T-helper 2 cell treated with Interferon-gamma antibody and Interleukin-4, amounts not matched to agents 5 μg/mL and 100 μg/mL, for 36 hours (primary cell): Measurements from ENCODE around the gene MEA1.
A peak's percentile ranks its signal among the peaks of the same experiment; 100 is the strongest.

Source experiments
- DNase-seq: peaks from one replicate; pipeline ENCODE4 v3.0.0; 2021; ENCODE audit warnings: low spot score
- H3K27ac Mint-ChIP-seq: one replicate; pipeline ENCODE4 v1.8.0; 2021; ENCODE audit warnings: mild to moderate bottlenecking, mixed read lengths
- H3K27me3 Mint-ChIP-seq: one replicate; pipeline ENCODE4 v1.8.0; 2021; ENCODE audit warnings: low read depth, mixed read lengths
- H3K36me3 Mint-ChIP-seq: one replicate; pipeline ENCODE4 v1.8.0; 2021; ENCODE audit warnings: low read depth, mixed read lengths
- H3K4me1 Mint-ChIP-seq: one replicate; pipeline ENCODE4 v1.8.0; 2021; ENCODE audit warnings: low read depth, mixed read lengths
- H3K4me3 Mint-ChIP-seq: one replicate; pipeline ENCODE4 v1.8.0; 2022; ENCODE audit warnings: mild to moderate bottlenecking, moderate library complexity, mixed read lengths
- H3K9me3 Mint-ChIP-seq: one replicate; pipeline ENCODE4 v1.8.0; 2021; ENCODE audit warnings: mixed read lengths

Gene MEA1

GRCh38 chr6:42968126-42968701, 45.5 kb downstream of the MEA1 start:
- no peaks in the 10 kb centered on the region for H3K27me3 Mint-ChIP-seq
- no peak overlapping the region for H3K4me3 Mint-ChIP-seq
- no peak for DNase-seq
- no peaks in the 10 kb centered on the region for H3K9me3 Mint-ChIP-seq
- peaks cover 2% of the 10 kb centered on the region for H3K4me1 Mint-ChIP-seq
- H3K36me3 Mint-ChIP-seq: peaks cover 22% of the 10 kb centered on the region
- H3K27ac Mint-ChIP-seq: no peak overlapping the region

DNA sequence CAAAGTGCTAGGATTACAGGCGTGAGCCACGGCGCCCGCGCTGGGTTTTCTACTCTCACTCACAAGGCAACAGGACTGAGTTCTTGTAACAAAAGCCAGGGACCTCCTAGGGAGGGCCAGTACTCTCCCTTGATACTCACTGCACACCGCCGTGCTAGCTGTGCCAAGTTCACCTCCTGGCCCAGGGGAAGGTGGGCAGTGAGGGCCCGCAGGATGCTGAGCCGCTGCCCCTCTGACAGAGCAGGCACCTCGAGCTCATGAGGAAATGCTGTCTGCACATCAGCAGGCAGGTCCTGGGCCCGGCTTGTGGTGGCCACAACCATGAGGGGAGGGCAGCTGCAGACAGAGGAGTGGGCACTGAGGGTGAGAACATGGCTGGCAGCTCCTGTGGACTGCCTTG, 46.5 kb downstream of the MEA1 start:
- H3K36me3 Mint-ChIP-seq: peaks cover 25% of the 10 kb centered on the region

GRCh38 chr6:42966571-42966970, 47.2 kb downstream of the MEA1 start:
- Mint-ChIP-seq H3K36me3 (peaks cover 28% of the 10 kb centered on the region), H3K4me3 (no peak overlapping the region), H3K9me3 (no peaks in the 10 kb centered on the region), H3K4me1 (peaks cover 2% of the 10 kb centered on the region), H3K27me3 (no peaks in the 10 kb centered on the region), H3K27ac (no peak overlapping the region)
- no peak for DNase-seq

More for the DNA sequence above, 46.5 kb downstream of the MEA1 start:
- Mint-ChIP-seq H3K4me1 (peaks cover 2% of the 10 kb centered on the region), H3K9me3 (no peaks in the 10 kb centered on the region), H3K4me3 (no peak overlapping the region), H3K27ac (no peak overlapping the region), H3K27me3 (no peaks in the 10 kb centered on the region)
- no peak for DNase-seq

DNA sequence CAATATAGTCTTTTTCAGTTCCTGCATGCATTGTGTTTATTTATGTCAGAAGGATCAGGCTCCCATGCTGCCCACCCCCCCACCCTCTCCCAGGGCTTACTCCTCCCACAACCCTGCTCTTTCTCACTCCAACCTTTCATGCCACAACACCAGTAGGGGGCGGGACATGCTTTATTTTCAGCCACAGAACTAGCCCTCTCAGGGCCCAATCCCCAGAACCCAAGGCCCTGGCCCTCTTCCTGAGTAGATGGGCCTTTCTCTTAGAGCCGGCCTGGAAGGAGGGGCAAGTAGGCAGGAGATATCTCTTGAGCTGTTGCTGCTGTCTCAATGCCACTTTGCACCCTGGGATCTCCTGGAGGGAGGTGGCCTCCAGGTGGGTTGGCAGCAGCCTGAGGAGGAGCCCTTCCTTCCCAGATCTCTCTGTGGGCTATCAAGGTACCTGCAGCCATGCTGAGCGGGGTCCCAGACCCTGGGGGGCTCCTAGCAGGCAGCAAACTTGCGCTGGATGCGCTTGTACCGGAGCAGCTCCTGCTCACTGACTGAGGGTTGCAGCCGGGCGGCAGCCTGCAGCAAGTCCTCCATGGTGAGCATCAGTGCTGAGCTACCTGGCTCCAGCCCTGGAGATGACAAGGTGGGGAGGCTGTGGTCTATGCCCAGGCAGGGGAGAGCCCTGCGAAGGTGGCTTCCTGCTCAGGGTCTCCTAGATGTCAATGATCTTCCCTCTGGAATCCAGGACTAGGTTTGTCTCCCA, 49.7 kb downstream of the MEA1 start:
- Mint-ChIP-seq H3K27ac (no peak overlapping the region), H3K9me3 (no peaks in the 10 kb centered on the region), H3K4me3 (no peak overlapping the region), H3K4me1 (peaks cover 10% of the 10 kb centered on the region), H3K27me3 (peaks cover 11% of the 10 kb centered on the region), H3K36me3 (peaks cover 23% of the 10 kb centered on the region)
- peak; percentile 10 for DNase-seq

DNA sequence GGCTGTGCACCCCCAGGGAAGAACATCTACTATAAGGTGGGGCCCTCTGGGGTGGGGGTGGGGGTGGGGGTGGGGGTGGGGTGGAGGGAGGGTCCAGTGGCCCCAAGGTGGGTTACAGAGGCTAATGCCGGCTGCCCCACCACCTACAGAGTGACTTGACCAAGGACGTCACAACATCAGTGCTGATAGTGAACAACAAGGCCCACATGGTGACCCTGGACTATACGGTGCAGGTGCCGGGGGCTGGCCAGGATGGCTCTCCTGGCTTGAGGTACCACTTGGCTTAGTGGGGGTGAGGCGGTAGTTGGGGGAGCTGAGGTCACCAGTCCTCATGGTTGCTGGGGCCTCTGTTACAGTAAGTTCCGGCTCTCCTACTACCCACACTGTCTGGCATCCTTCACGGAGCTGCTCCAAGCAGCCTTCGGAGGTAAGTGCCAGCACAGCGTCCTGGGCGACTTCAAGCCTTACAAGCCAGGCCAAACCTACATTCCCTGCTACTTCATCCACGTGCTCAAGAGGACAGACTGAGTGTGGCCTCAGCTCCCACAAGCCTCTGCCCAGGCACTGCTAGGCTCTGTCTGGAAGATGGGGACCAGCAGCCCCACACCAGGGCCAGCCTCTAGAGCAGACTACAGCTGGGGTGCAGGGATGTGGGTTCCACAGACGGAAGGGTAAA, 50.4 kb downstream of the MEA1 start:
- Mint-ChIP-seq H3K27ac (no peak overlapping the region), H3K36me3 (peaks cover 23% of the 10 kb centered on the region), H3K4me3 (no peak overlapping the region), H3K4me1 (peaks cover 10% of the 10 kb centered on the region), H3K9me3 (no peaks in the 10 kb centered on the region), H3K27me3 (peaks cover 11% of the 10 kb centered on the region)
- no peak for DNase-seq

GRCh38 chr6:42962502-42963178, 51.1 kb downstream of the MEA1 start:
- Mint-ChIP-seq H3K4me3 (no peak overlapping the region), H3K4me1 (peaks cover 10% of the 10 kb centered on the region), H3K27ac (no peak overlapping the region), H3K9me3 (no peaks in the 10 kb centered on the region), H3K27me3 (peaks cover 11% of the 10 kb centered on the region), H3K36me3 (peaks cover 22% of the 10 kb centered on the region)
- DNase-seq: no peak

GRCh38 chr6:42962096-42962495, 51.6 kb downstream of the MEA1 start:
- H3K4me3 Mint-ChIP-seq: no peak overlapping the region
- no peak for DNase-seq
- peaks cover 11% of the 10 kb centered on the region for H3K27me3 Mint-ChIP-seq
- H3K4me1 Mint-ChIP-seq: peaks cover 10% of the 10 kb centered on the region
- H3K36me3 Mint-ChIP-seq: peaks cover 18% of the 10 kb centered on the region
- no peaks in the 10 kb centered on the region for H3K9me3 Mint-ChIP-seq
- no peak overlapping the region for H3K27ac Mint-ChIP-seq
